Raji (cell line): Measurements from ENCODE around the gene PIGO.

Experiments
- POLR2A ChIP-seq: IDR thresholded peaks from 2 replicates; pipeline ENCODE4 v1.6.1; 2011; ENCODE audit warnings: low read depth, low read length, control low read depth; ENCODE audit not compliant: insufficient read depth

PIGO gene

GRCh38 chr9:35111001-35111933 is 14.9 kb upstream of the PIGO start:
- no peak for TF ChIP-seq POLR2A

DNA sequence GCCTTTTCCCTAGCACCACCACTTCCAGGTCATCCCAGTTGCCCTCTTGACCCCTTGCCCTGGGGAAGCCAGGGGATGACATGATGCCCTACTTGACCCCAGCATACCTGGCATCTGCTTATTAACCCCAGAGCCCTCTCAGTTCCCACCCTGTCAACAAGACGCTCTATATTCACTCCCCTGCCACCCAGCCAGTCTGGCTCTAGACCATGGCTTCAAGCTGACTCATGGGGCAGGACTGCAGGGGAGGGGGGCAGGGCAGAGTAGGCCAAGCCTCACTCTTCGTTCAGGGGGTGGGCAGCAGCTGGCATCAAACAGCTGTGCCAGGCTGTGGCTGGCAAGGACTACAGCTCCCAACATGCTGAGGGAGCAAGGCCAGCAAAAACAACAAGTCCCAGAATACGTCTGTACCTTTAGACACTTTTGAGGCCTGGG is 14.0 kb upstream of the PIGO start:
- no peak for TF ChIP-seq POLR2A

GRCh38 chr9:35108946-35109575 is 12.7 kb upstream of the PIGO start:
- no peak for TF ChIP-seq POLR2A

GRCh38 chr9:35108461-35108860 is 12.1 kb upstream of the PIGO start:
- no peak for TF ChIP-seq POLR2A

DNA sequence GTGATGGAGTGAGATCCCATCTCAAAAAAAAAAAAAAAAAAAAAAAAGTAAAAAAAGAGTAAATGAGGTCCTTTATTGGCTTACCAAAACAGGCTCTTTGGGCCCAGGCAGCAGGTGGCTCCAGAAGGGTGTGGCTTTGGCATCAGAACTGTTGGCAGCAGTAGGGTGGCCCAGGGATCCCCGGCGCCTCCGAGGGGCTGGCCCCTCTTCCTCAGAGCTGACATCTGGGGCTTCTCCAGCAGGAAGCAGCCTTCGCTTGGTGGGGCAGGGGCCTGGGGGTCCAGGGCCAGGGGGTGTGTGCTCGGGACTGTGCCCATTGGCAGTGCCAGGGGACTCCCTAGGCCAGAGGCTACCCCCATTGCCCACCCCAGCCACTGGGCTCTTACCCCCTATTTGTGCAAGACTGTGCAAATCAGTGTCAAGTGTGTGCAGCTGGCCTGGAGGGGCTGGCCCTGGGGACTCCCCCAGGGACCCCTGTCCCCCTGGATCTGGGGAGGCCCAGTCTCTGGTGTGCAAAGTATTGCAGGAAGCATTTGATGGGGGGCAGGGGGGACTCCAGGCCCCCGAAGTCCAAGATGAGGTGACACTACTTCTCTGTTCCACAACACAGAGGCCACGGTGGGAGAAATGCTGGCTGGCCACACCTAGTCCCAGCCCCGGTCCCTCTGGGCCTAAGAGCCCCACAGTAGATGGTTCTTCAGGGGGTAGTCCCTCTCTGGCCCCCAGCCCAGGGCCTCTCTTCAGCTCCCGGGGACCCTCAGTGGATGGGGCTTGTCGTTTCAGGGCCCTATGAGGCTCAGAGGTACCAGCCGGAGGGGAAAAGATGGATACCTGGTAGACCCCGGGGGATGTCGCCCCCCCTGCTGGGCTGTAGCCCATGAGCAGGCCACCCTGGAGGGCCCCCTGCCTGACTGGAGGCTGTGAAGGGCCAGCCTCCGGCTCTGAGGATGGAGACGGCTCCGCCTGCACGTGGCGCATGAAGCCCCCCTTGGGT is 11.2 kb upstream of the PIGO start:
- no peak for TF ChIP-seq POLR2A

DNA sequence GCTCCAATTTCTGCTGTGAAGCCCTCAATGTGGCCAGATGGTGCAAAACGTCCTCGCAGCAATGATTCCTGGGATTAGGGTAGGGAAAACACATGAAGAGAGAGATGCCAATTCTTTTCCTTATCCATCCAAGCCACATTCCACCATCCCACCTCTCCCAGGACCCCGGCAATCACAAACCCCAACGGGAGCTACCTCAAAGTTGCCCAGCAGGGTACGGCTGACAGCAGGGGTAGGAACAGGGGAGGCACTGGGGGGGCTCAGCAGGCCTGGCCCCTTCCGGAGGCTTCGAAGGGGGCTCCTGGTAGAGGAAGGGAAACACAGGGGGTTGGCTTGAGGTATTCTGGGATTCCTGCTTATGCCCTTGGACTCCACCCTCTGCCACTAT is 9.9 kb upstream of the PIGO start:
- no peak for TF ChIP-seq POLR2A

DNA sequence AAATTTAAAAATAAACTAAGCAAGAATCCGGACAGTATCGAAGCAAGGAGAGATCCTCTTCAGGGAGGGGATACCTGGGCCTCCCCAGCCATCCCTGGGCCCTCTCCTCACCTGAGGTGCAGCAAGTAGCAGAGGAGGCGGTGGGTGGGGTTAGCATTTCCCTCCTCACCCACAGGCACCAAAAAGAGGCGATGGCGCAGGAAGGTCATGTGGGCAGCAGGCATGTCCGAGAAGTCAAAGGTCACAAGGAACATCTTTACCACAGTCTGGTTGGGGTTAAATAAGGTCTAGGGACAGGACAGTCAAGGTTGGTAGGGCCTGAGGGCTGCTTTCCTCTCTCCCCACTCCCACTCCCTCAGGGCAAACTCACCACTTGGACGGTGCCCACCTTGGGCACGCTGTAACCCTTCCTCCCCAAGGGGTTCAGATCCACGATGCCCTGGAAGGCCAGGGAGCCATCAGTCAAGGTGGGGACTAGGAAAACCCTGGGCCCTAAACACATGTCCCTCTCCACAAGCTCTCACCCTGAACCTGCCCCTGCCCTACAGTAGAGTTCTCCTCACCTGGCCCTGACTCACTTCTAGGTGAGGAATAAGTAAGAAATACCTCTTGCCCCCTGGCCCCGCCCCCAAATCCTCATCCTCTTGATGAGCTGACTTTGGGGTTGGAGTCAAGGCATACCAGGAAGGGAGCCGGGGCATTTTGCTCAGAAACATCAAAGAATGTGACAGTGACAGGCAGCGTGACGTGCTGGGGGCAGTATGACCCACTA is 9.4 kb upstream of the PIGO start:
- TF ChIP-seq POLR2A: no peak

- TF ChIP-seq POLR2A: no peak
These were observed 8.7 kb upstream of the PIGO start for GRCh38 chr9:35105126-35105525.

DNA sequence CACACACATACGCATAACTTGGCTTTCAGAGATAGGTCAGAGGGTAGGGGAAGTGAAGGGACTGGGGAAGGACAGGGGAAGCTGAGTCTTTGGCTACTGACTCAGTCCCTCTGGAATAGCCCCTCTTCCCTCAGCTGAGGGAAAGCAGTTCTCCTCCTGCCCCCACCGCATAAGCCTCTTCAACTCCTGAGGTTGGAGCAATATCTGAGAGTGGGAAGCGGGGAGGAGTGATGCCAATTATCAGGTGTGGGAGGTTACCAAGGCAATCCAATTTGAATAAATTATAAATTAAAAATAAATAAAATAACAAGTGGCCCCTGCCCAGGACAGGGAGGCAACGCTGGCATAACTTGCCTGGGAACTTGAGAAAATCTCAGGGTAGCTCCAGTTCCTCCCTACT is 8.2 kb upstream of the PIGO start:
- no peak for TF ChIP-seq POLR2A

DNA sequence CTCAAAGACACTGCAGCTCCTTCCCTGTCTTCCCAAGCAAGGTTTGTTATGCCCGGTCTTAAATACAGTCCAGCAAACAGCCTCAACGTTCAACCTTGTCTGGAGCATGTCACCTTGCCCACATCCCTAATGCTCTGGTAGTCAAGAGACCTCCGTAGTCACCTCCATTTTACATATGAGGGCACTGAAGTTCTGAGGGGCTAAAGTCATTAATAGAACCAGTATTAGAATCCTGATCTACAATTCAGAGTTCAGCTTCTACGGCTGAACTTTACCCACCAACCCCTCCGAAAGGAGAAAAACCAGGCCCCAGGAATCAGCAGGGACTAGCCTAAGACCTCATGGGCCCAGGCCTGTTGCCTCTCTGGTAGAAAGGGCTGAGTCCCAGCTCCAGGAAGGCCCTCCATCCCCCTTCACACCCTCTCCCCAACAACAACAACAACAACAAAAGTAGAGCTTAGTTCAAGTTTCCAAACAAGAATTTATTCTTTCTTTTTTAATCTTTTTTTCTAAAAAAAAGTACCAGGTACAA is 7.3 kb upstream of the PIGO start:
- TF ChIP-seq POLR2A: no peak

GRCh38 chr9:35102769-35103659 is 6.6 kb upstream of the PIGO start, which contains the start of gene STOML2:
STOML2 (minus strand) TSS chr9:35103131; CDS start chr9:35103094, 37 bp downstream.
- peak; percentile 89 for TF ChIP-seq POLR2A

- TF ChIP-seq POLR2A: no peak
These were observed 6.0 kb upstream of the PIGO start for GRCh38 chr9:35102465-35102768.

DNA sequence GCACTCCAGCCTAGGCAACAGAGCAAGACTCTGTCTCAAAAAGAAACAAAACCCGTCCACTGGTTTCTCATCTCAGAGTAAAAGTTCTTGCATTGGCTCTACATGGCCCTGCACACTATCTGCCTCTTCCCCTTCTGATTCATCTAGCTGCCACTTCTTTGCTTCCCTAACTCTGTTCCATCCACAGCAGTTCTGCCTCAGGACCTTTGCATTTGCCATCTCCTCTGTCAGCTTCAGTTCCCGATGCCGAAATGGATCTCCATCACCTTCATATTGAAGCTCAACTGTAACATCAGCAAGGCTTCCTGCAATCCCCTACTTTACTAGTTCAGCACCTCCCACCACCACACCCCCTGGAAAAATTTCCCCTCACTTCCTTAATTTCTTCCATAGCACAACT is 1.2 kb upstream of the PIGO start:
- no peak for TF ChIP-seq POLR2A

GRCh38 chr9:35091536-35091935 is 4.9 kb downstream of the PIGO start:
- TF ChIP-seq POLR2A: no peak

- TF ChIP-seq POLR2A: no peak
These were observed 7.0 kb downstream of the PIGO start for GRCh38 chr9:35089434-35089833.
